A673 (cell line): ENCODE data around the gene GAB4.
"Not testable (repeated sequence)": the region's sequence is repeated elsewhere in the genome, so short reads cannot be mapped to it uniquely, and the experiment has no call there.

Source experiments
- CTCF ChIP-seq: fragments of 300-800, 200-600 bp; sonication (generic); conservative IDR thresholded peaks from 2 replicates; pipeline ENCODE4 v1.5.1; 2017; ENCODE audit warnings: low read depth, mild to moderate bottlenecking, antibody characterized with exemption, low read length, moderate library complexity, mixed read lengths
- EZH2 ChIP-seq: fragments of 200-600 bp; sonication (generic); IDR thresholded peaks from 2 replicates; pipeline ENCODE4 v1.6.1; 2017; ENCODE audit warnings: borderline replicate concordance, low read depth, mild to moderate bottlenecking, mixed read lengths, antibody characterized with exemption, low read length; ENCODE audit not compliant: poor library complexity, severe bottlenecking

GRCh38 chr22:17036842-17037711 lies 29.1 kb upstream of the GAB4 start:
- not testable (repeated sequence) for TF ChIP-seq CTCF, EZH2
